Ishikawa (cell line): ENCODE measurements around the gene PYCARD.

ENCODE experiments used
- CEBPB ChIP-seq: IDR thresholded peaks from 2 replicates; pipeline ENCODE4 v1.6.1; 2012
- CREB1 ChIP-seq: IDR thresholded peaks from 2 replicates; pipeline ENCODE4 v1.6.1; 2012; ENCODE audit warnings: low read depth
- EGR1 ChIP-seq: IDR thresholded peaks from 2 replicates; pipeline ENCODE4 v1.6.1; 2012
- EP300 ChIP-seq: IDR thresholded peaks from 2 replicates; pipeline ENCODE4 v1.6.1; 2012; ENCODE audit warnings: borderline replicate concordance
- FOXM1 ChIP-seq: IDR thresholded peaks from 2 replicates; pipeline ENCODE4 v1.6.1; 2012; ENCODE audit warnings: low read depth, borderline replicate concordance
- NFIC ChIP-seq: IDR thresholded peaks from 2 replicates; pipeline ENCODE4 v1.6.1; 2012
- RAD21 ChIP-seq: IDR thresholded peaks from 2 replicates; pipeline ENCODE4 v1.6.1; 2012; ENCODE audit warnings: low read depth
- REST ChIP-seq: IDR thresholded peaks from 2 replicates; pipeline ENCODE4 v1.6.1; 2012; ENCODE audit warnings: low read depth, mild to moderate bottlenecking
- TAF1 ChIP-seq: IDR thresholded peaks from 2 replicates; pipeline ENCODE4 v1.6.1; 2012; ENCODE audit warnings: low read depth, mild to moderate bottlenecking
- TCF12 ChIP-seq: IDR thresholded peaks from 2 replicates; pipeline ENCODE4 v1.6.1; 2012; ENCODE audit warnings: low read depth
- TEAD4 ChIP-seq: IDR thresholded peaks from 2 replicates; pipeline ENCODE4 v1.6.1; 2012
- YY1 ChIP-seq: IDR thresholded peaks from 2 replicates; pipeline ENCODE4 v1.6.1; 2012; ENCODE audit warnings: low read depth
- ZBTB7A ChIP-seq: IDR thresholded peaks from 2 replicates; pipeline ENCODE4 v1.6.1; 2012; ENCODE audit warnings: low read depth
- TF ChIP-seq, protein P1 (sequence below): IDR thresholded peaks from 2 replicates; pipeline ENCODE4 v1.6.1; 2012

DNA sequence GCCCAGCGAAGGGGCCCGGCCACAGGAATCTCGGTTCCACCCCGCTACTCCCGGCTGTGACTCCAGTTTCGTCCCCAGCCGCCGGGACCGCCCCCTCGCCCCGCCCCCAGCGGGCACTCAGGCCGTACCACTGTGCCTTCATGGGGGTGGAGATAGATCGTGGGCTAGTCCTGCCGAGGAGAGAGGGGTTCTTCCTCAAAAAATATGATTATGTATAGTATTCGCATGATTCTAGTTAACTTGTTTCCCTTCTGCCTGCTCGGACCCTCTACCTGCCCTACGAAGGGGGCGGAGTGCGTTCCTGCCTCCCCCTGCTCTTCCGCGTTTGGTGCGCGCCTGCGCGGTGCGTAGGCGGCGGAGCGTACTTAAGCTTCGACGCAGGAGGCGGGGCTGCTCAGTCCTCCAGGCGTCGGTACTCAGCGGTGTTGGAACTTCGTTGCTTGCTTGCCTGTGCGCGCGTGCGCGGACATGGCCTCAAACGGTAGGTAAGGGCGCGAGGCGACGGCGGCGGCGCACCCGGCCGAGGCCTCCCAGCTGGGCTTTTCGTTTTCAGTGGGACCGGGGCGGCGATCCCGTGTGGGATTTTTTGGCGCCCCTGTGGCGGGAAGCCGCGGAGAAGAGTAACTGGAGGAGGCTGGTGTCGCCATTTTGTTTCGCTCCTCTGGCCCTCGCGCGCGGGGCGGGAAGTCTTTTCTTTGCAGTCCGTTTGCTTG is 22.7 kb downstream of the PYCARD start, which contains the start of gene FUS:
- TF ChIP-seq RAD21 (no peak), CREB1 (peak; percentile 52), ZBTB7A (no peak), REST (no peak), TAF1 (peak; percentile 100), EP300 (peak; percentile 70; the same call in 1 of the 2 replicates), EGR1 (peak; percentile 100), TEAD4 (0 out of 2 replicates have a peak, but pooled peaks have one; percentile 2), TCF12 (peak; percentile 63), FOXM1 (no peak; the same call in 1 of the 2 replicates), YY1 (peak; percentile 85), NFIC (0 out of 2 replicates have a peak, but pooled peaks have one; percentile 37), CEBPB (no peak; the same call in 1 of the 2 replicates)
- TF ChIP-seq, protein P1, sequence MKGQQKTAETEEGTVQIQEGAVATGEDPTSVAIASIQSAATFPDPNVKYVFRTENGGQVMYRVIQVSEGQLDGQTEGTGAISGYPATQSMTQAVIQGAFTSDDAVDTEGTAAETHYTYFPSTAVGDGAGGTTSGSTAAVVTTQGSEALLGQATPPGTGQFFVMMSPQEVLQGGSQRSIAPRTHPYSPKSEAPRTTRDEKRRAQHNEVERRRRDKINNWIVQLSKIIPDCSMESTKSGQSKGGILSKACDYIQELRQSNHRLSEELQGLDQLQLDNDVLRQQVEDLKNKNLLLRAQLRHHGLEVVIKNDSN = no peak
